GM23338 (cell line): Measurements from ENCODE around the gene WTIP. TPM values are rescaled to one million over a fixed set of nuclear protein-coding genes. Genes with fewer than 3 reads are reported as not detected.

Experiments
- ATAC-seq: fragments of 200-7000 bp; cut with Tn5 transposase; 3 replicates; pipeline ENCODE4 v1.9.1; 2020
- DNase-seq: peaks from one replicate; pipeline ENCODE4 v3.0.0-alpha.2; 2015; ENCODE audit warnings: low spot score
- H2AFZ ChIP-seq: fragments of 200-600 bp; sonication (generic); 2 replicates; pipeline ENCODE4 v1.8.0; 2016; ENCODE audit warnings: antibody characterized with exemption, mild to moderate bottlenecking, moderate library complexity
- H3F3A ChIP-seq: fragments of 200-600 bp; sonication (generic); replicated peaks from 2 replicates; pipeline ENCODE4 v1.8.0; 2017; ENCODE audit warnings: antibody characterized with exemption, mixed run types, low read depth
- H3K27ac ChIP-seq: fragments of 200-600 bp; sonication (generic); 2 replicates; pipeline ENCODE4 v1.6.1; 2016; ENCODE audit warnings: low read depth
- H3K27me3 ChIP-seq: fragments of 200-600 bp; sonication (generic); 2 replicates; pipeline ENCODE4 v1.8.0; 2016; ENCODE audit warnings: mild to moderate bottlenecking, mixed run types, moderate library complexity; ENCODE audit not compliant: insufficient read depth
- H3K36me3 ChIP-seq: fragments of 200-600 bp; sonication (generic); 2 replicates; pipeline ENCODE4 v1.8.0; 2016; ENCODE audit warnings: mild to moderate bottlenecking; ENCODE audit not compliant: insufficient read depth
- H3K4me1 ChIP-seq: fragments of 200-600 bp; sonication (generic); 2 replicates; pipeline ENCODE4 v1.8.0; 2016; ENCODE audit warnings: mild to moderate bottlenecking, moderate library complexity; ENCODE audit not compliant: insufficient read depth
- H3K4me2 ChIP-seq: fragments of 200-600 bp; sonication (generic); 2 replicates; pipeline ENCODE4 v1.7.1; 2017; ENCODE audit warnings: mixed run types
- H3K4me3 ChIP-seq: fragments of 200-600 bp; sonication (generic); 2 replicates; pipeline ENCODE4 v1.6.1; 2016; ENCODE audit warnings: mixed run types
- H3K79me2 ChIP-seq: fragments of 200-600 bp; sonication (generic); replicated peaks from 2 replicates; pipeline ENCODE4 v1.8.0; 2017; ENCODE audit warnings: mild to moderate bottlenecking; ENCODE audit not compliant: insufficient read depth
- H3K9me2 ChIP-seq: fragments of 200-600 bp; sonication (generic); 2 replicates; pipeline ENCODE4 v1.8.0; 2017; ENCODE audit not compliant: insufficient read depth
- H4K20me1 ChIP-seq: fragments of 200-600 bp; sonication (generic); replicated peaks from 2 replicates; pipeline ENCODE4 v1.8.0; 2017; ENCODE audit warnings: mild to moderate bottlenecking; ENCODE audit not compliant: insufficient read depth
- H3K27ac Mint-ChIP-seq: 2 replicates; pipeline ENCODE4 v1.8.0; 2020; ENCODE audit warnings: inconsistent platforms, mild to moderate bottlenecking, moderate library complexity, mixed read lengths
- H3K27me3 Mint-ChIP-seq: 3 replicates; pipeline ENCODE4 v1.8.0; 2022; ENCODE audit warnings: low read depth, mild to moderate bottlenecking, moderate library complexity, mixed read lengths, inconsistent platforms; ENCODE audit not compliant: insufficient read depth, poor library complexity
- H3K36me3 Mint-ChIP-seq: 3 replicates; pipeline ENCODE4 v1.8.0; 2021; ENCODE audit warnings: low read depth, mild to moderate bottlenecking, inconsistent platforms, moderate library complexity, mixed read lengths
- H3K4me1 Mint-ChIP-seq: 3 replicates; pipeline ENCODE4 v1.8.0; 2020; ENCODE audit warnings: mild to moderate bottlenecking, inconsistent platforms, mixed read lengths
- H3K4me3 Mint-ChIP-seq: 3 replicates; pipeline ENCODE4 v1.8.0; 2021; ENCODE audit warnings: moderate library complexity, mild to moderate bottlenecking, inconsistent platforms, mixed read lengths
- H3K9me3 Mint-ChIP-seq: 3 replicates; pipeline ENCODE4 v1.8.0; 2020; ENCODE audit warnings: moderate library complexity, mild to moderate bottlenecking, inconsistent platforms, mixed read lengths
- CREB1 ChIP-seq: fragments of 250-450 bp; sonication (Bioruptor Pico); IDR thresholded peaks from 2 replicates; pipeline ENCODE4 v1.5.0; 2020; ENCODE audit warnings: low read depth, mild to moderate bottlenecking, moderate library complexity
- CTCF ChIP-seq, 2 experiments: fragments of 200-600 bp in 1 of 2; sonication (generic) in 1 of 2; conservative IDR thresholded peaks; 2 replicates each; pipeline versions ENCODE4 v1.5.1 to v1.6.1; 2016 to 2017; ENCODE audit warnings: antibody characterized with exemption in 2 of 2, low read depth in 2 of 2, mild to moderate bottlenecking in 2 of 2, moderate library complexity in 1 of 2
- ETS1 ChIP-seq: IDR thresholded peaks from 2 replicates; pipeline ENCODE4 v1.6.1; 2016; ENCODE audit warnings: antibody characterized with exemption
- EZH2 ChIP-seq: fragments of 200-600 bp; sonication (generic); IDR thresholded peaks from one replicate; pipeline ENCODE4 v1.8.0; 2017; ENCODE audit warnings: antibody characterized with exemption, mild to moderate bottlenecking, low read depth; ENCODE audit not compliant: unreplicated experiment
- EZH2phosphoT487 ChIP-seq: fragments of 200-600 bp; sonication (generic); IDR thresholded peaks from one replicate; pipeline ENCODE4 v1.8.1; 2018; ENCODE audit warnings: antibody characterized with exemption; ENCODE audit not compliant: unreplicated experiment
- JUNB ChIP-seq: IDR thresholded peaks from one replicate; pipeline ENCODE4 v1.6.1; 2016; ENCODE audit warnings: antibody characterized with exemption; ENCODE audit not compliant: unreplicated experiment
- NANOG ChIP-seq: IDR thresholded peaks from 2 replicates; pipeline ENCODE4 v1.6.1; 2016; ENCODE audit warnings: antibody characterized with exemption, borderline replicate concordance
- POLR2AphosphoS5 ChIP-seq: IDR thresholded peaks from 2 replicates; pipeline ENCODE4 v1.6.1; 2016; ENCODE audit warnings: antibody characterized with exemption, low read depth
- REST ChIP-seq: IDR thresholded peaks from one replicate; pipeline ENCODE4 v1.6.1; 2018; ENCODE audit warnings: antibody characterized with exemption; ENCODE audit not compliant: unreplicated experiment
- STAT1 ChIP-seq: IDR thresholded peaks from one replicate; pipeline ENCODE4 v1.6.1; 2016; ENCODE audit warnings: antibody characterized with exemption; ENCODE audit not compliant: unreplicated experiment
- ZNF114 ChIP-seq: fragments of 250-450 bp; sonication (Bioruptor Pico); IDR thresholded peaks from 2 replicates; pipeline ENCODE4 v1.5.0; 2020; ENCODE audit warnings: mild to moderate bottlenecking, moderate library complexity
- ZNF331 ChIP-seq: fragments of 250-450 bp; sonication (Bioruptor Pico); IDR thresholded peaks from 2 replicates; pipeline ENCODE4 v1.5.0; 2020; ENCODE audit warnings: low read depth, mild to moderate bottlenecking, moderate library complexity
- ZNF462 ChIP-seq: fragments of 250-450 bp; sonication (Bioruptor Pico); IDR thresholded peaks from 2 replicates; pipeline ENCODE4 v1.5.0; 2020; ENCODE audit warnings: mild to moderate bottlenecking, moderate library complexity
- polyA plus RNA-seq: library from polyadenylated mRNA; unstranded; fragments of >200 nt; fragmentation: Nextera tagmentation; extraction: Ambion mirVana; gene quantifications from 2 replicates; pipeline ENCODE4 v1.2.1, GENCODE V29; 2016
- total RNA-seq: library from RNA; depleted of rRNA; stranded (reverse); fragments of >200 nt; shearing (Covaris generic); gene quantifications from 2 replicates; pipeline ENCODE4 v1.2.3, GENCODE V29; 2014

WTIP gene
- total and polyA plus RNA-seq, 2 experiments from 2014 or later = 0.47 to 8.9 TPM

GRCh38 chr19:34481861-34482379 lies 362 bp downstream of the WTIP start:
- Histone ChIP-seq H3K4me1 (peaks cover 11% of the 10 kb centered on the region), H3K27ac (no peak overlapping the region), H3K79me2 (peaks cover 14% of the 10 kb centered on the region), H3K4me2 (peak overlapping the region; percentile 87), H3K36me3 (no peaks in the 10 kb centered on the region), H3K27me3 (peaks cover 41% of the 10 kb centered on the region), H4K20me1 (peaks cover 8% of the 10 kb centered on the region), H3K4me3 (peak overlapping the region; percentile 74), H2AFZ (no peak overlapping the region), H3K9me2 (no peaks in the 10 kb centered on the region), H3F3A (0 out of 2 replicates have a peak, but pooled peaks cover 18% of the 10 kb centered on the region)
- H3K27ac Mint-ChIP-seq = no peak overlapping the region
- peaks cover 14% of the 10 kb centered on the region; the same call in 2 of the 3 replicates for H3K9me3 Mint-ChIP-seq
- H3K4me3 Mint-ChIP-seq = no peak overlapping the region
- ATAC-seq (no peak), DNase-seq (no peak)
- peaks cover 12% of the 10 kb centered on the region; the same call in 2 of the 3 replicates for H3K36me3 Mint-ChIP-seq
- peaks cover 29% of the 10 kb centered on the region for H3K27me3 Mint-ChIP-seq
- peaks cover 21% of the 10 kb centered on the region for H3K4me1 Mint-ChIP-seq
- TF ChIP-seq REST (no peak), POLR2AphosphoS5 (no peak), ZNF114 (CRISPR knock-in tag) (no peak), ETS1 (no peak), ZNF462 (CRISPR knock-in tag) (no peak), ZNF331 (CRISPR knock-in tag) (no peak), STAT1 (no peak), NANOG (no peak), EZH2phosphoT487 (no peak), EZH2 (no peak), JUNB (no peak), CREB1 (CRISPR knock-in tag) (no peak), CTCF (conservative IDR thresholded peaks at IDR 0.05; ENCODE audit: low read depth in 2 of 2) (no peak)
